ENCODE data around the gene PSEN1.

PSEN1 gene

DNA sequence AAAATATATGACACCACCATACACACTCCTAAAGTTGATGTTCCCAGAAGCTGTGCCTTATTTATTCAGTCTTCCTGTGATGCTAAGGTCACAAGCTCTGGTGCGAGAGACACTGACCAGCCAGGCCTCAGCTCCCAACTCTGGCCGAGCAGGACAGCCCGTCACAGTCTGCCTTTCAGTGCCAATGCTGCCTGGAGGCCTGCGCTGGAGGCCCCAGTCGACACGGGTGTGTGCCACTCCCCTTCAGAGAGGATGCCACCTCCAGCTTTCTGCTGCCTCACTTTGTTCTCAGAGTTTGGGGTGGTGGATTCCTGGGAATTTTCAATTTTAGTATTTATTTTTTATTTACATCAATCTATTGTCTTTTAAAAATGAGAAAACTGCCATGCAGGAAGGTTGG, 93.7 kb downstream of the PSEN1 start:
- no peak overlapping the region for H3K27ac ChIP-seq
- no peak for TF ChIP-seq ZFX (IDR thresholded peaks at IDR 0.05; ENCODE audit: borderline replicate concordance)
- TF ChIP-seq, protein P1, sequence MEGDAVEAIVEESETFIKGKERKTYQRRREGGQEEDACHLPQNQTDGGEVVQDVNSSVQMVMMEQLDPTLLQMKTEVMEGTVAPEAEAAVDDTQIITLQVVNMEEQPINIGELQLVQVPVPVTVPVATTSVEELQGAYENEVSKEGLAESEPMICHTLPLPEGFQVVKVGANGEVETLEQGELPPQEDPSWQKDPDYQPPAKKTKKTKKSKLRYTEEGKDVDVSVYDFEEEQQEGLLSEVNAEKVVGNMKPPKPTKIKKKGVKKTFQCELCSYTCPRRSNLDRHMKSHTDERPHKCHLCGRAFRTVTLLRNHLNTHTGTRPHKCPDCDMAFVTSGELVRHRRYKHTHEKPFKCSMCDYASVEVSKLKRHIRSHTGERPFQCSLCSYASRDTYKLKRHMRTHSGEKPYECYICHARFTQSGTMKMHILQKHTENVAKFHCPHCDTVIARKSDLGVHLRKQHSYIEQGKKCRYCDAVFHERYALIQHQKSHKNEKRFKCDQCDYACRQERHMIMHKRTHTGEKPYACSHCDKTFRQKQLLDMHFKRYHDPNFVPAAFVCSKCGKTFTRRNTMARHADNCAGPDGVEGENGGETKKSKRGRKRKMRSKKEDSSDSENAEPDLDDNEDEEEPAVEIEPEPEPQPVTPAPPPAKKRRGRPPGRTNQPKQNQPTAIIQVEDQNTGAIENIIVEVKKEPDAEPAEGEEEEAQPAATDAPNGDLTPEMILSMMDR (IDR thresholded peaks at IDR 0.05) = no peak

DNA sequence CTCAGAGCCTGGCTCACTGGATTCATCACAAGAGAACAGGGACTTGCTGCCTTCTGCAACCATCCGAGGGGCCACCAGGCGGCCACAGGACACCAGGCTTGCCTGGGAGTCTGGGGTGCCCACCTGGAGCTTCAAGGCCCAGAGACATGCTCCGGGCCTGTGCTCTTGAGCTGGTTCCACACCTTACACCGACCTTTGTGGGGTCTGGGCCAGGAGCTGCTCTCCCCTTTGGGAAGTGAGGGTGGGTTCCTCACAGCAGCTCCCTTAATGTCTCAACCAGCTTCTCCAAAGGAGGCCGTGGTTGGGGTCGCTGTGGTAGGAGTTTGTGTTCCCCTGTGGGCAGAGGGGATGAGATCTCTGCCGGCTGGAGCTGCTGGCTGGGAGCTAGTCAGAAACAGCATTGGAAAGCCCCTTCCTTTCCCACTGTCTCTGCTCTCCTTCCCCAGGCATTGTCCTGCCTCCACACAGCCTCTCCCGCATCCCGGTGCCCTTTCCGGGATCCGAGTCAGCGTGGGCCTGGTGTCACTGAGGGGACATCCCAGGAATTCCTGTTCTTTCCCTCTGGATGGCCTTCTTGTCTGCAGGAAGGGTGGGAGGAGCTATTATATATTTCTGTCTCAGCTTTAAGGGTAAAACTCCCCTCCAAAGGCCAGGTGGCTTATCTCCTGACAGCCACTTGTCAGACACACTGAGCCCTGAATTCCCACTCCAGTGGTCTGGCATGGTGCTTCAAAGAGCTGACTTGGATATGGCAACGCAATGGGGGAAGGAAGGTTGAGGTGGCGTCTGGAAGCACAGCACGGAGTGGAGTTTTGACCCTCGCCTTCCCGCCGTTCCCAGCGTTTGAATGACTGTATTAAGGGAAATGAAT, 95.9 kb downstream of the PSEN1 start:
- H3K27ac ChIP-seq = no peak overlapping the region
- TF ChIP-seq, protein P1 (IDR thresholded peaks at IDR 0.05) = peak; percentile 31
- no peak for TF ChIP-seq ZFX (IDR thresholded peaks at IDR 0.05; ENCODE audit: borderline replicate concordance)

DNA sequence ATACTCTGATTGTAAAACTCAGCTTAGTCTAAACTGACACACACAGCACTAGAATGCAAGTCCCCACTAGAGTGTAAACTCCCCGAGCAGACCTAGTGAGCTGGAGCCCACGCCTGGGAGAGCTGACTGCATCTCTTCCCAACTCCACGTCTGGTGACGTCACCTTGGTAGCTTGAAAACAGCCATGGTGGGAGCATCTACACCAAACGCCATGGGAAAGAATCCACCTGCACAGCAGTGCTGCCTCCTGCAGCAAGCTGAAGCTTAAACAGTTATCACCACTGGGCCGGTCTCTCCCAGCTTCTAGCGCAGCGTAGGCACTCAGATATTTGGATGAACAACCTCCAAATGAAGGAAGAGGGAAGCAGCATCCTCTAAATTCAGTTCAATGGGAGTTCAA, 96.7 kb downstream of the PSEN1 start:
- H3K27ac ChIP-seq = no peak overlapping the region

DNA sequence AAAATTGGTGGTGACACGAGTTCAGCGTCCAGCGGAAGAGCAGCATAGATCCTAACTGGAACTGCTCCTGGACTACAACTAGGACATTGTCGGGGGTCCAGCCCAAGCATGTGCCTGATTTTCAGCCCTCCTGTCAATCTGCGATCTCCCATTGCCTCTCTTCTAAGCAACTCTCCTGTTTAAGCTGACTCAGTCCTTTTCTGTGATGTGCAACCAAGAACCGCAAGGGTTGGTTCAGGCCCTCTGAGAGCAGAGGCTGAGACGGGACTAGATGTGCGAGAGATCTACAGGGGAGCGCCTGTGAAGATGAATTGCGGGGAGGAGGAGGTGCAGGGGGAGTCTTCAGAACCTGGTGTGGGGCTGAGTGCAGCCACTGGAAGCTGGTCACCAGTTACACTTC, 97.3 kb downstream of the PSEN1 start:
- no peak overlapping the region for H3K27ac ChIP-seq
- TF ChIP-seq, protein P1 (IDR thresholded peaks at IDR 0.05) = no peak
- TF ChIP-seq ZFX (IDR thresholded peaks at IDR 0.05; ENCODE audit: borderline replicate concordance) = no peak

More for the DNA sequence above, 96.7 kb downstream of the PSEN1 start:
- TF ChIP-seq ZFX (IDR thresholded peaks at IDR 0.05; ENCODE audit: borderline replicate concordance) = no peak
- TF ChIP-seq, protein P1 (IDR thresholded peaks at IDR 0.05) = no peak

DNA sequence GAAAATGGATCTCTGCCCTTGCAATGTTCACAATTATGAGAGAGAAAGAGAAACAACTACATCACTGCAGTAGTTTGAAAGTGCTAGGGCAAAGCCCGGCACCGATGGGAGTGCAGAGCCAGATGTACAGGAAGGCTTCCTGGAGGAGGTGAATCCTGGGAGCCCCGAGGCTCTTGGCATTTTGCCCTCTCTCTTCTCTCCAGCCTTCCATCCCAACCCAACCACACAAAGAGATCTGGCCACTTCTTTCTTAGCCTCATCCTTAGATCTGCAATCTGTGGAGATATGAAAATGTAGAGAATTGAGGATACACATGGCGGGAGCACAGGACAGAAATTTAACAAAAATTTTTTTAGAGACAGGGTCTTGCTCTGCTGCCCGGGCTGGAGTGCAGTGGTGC, 97.7 kb downstream of the PSEN1 start:
- TF ChIP-seq, protein P1 (IDR thresholded peaks at IDR 0.05) = no peak
- no peak for TF ChIP-seq ZFX (IDR thresholded peaks at IDR 0.05; ENCODE audit: borderline replicate concordance)
- H3K27ac ChIP-seq = no peak overlapping the region

DNA sequence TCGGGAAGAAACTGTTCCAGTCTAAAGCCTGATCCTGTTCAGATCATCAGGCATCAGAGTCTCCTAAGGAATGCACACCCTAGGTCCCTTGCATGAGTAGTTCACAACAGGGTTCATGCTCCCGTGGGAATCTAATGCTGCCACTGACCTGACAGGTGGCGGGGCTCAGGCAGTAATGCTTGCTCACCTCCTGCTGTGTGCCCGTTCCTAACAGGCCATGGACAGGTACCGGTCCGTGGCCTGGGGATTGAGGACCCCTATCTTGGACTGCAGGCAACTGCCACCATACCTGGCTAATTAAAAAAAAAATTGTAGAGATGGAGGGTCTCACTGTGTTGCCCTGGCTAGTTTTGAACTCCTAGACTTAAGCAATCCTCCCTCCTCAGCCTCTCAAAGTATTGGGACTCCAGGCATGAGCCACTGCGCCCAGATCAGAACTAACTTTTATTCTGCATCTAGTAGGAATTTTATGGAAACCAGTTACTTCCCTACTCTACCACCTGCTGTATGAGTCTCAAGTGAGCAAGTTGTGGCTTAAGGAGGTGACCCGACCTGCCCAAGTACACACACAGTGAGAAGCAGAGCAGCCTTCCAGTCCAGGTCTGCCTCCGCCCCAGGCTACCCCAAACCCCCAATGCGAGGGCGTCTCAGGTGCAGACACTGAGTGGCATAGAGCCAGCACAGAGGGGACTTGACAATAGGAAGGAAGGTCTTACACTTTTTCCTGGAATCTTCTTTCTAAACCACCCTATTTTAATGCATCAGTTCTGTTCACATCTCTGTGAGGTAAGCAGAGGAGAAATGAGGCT, 98.5 kb downstream of the PSEN1 start:
- H3K27ac ChIP-seq = no peak overlapping the region
- no peak for TF ChIP-seq ZFX (IDR thresholded peaks at IDR 0.05; ENCODE audit: borderline replicate concordance)
- TF ChIP-seq, protein P1 (IDR thresholded peaks at IDR 0.05) = no peak

Measured in 22Rv1 (cell line).